ENCODE measurements around the gene TOLLIP.
"Not testable (repeated sequence)": the region's sequence is repeated elsewhere in the genome, so short reads cannot be mapped to it uniquely, and the experiment has no call there.

The TOLLIP gene

DNA sequence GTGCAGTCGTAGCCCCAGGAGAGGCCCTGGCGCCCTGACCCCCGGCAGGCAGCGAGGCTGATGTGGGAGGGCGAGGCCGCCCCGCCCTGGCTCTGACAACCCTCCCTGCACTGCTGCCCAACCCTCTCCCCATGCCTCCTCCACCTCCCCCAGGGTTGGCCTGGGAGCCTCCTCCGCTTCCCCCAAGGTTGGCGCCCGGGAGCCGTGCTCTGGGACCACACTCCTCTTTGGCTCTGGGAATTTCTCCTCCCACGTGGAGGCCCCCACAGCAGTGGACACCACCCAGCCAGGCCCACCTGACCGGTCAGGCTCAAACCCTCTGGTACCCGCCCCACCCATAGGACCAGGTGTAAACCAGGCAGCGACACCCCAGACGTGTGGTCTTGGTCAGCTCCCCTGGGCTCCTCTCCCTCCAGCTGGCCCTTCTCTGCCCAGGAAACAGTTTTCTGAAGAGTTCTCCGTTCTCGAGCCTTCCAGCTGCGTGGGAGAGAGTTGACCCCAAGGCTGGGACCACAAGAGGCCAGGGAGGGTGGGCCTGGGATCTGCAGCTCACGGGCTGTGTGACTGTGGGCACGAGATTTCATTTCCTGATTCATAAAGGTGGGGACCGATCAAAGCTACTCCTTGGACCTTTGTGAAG, 40.8 kb upstream of the TOLLIP start:
- H3K27me3 ChIP-seq (ENCODE audit: control insufficient read depth in 1 of 2, insufficient read depth in 2 of 2, low read length in 2 of 2) = peaks cover 0 to 5% of the 10 kb centered on the region in 2 donors
- H3K9ac ChIP-seq (ENCODE audit: low read length in 2 of 2) = no peak overlapping the region
- no peaks in the 10 kb centered on the region for H3K36me3 ChIP-seq (ENCODE audit: control insufficient read depth in 2 of 2, insufficient read depth in 2 of 2, low read length in 2 of 2)
- no peak overlapping the region for H3K4me3 ChIP-seq (ENCODE audit: low read length in 2 of 2)
- no peak overlapping the region for H3K27ac ChIP-seq (ENCODE audit: low read length)
- H3K4me1 ChIP-seq (ENCODE audit: control insufficient read depth, insufficient read depth, low read length) = no peaks in the 10 kb centered on the region
- no peaks in the 10 kb centered on the region for H3K9me3 ChIP-seq (ENCODE audit: control insufficient read depth in 2 of 2, low read length in 2 of 2)

DNA sequence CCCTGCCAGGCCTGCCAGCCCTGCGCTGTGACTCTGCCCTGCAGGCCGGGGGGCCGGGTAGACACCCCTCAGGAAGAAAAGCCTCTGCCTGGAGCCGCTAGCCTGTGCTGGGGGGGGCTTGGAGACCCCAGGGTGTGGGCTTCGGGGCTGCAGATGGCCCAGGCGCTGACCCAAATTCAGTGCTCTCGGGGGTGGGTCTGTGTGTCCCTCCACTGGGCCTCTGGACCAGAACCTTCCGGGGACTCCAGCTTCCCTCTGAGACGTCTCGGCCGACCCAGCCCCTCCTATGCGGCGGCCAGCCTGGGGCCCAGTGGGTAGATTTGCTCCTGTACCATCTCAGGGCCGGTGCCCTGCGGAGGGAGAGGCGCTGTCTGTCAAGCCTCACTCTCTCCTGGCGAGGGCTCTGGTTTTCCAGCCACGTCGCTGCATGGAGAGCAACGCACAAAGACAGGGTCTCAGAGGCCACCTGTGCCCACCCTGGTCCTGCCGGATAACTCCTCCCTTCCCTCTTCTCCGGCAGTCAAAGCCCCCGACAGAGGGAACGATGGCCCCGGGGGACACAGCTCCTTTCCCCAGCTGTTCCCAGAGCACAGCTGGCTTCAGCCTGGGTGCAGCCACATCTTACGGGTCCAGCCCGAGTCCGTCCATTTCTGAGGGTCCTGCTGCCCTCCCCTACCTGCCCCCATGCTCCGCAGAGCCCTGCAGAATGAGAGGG, 40.1 kb upstream of the TOLLIP start:
- Histone ChIP-seq H3K36me3 (ENCODE audit: control insufficient read depth in 2 of 2, insufficient read depth in 2 of 2, low read length in 2 of 2) (no peaks in the 10 kb centered on the region), H3K27ac (ENCODE audit: low read length) (no peak overlapping the region), H3K27me3 (ENCODE audit: control insufficient read depth in 1 of 2, insufficient read depth in 2 of 2, low read length in 2 of 2) (peaks cover 0 to 5% of the 10 kb centered on the region in 2 donors), H3K9ac (ENCODE audit: low read length in 2 of 2) (no peak overlapping the region), H3K9me3 (ENCODE audit: control insufficient read depth in 2 of 2, low read length in 2 of 2) (no peaks in the 10 kb centered on the region), H3K4me3 (ENCODE audit: low read length in 2 of 2) (no peak overlapping the region), H3K4me1 (ENCODE audit: control insufficient read depth, insufficient read depth, low read length) (no peaks in the 10 kb centered on the region)

DNA sequence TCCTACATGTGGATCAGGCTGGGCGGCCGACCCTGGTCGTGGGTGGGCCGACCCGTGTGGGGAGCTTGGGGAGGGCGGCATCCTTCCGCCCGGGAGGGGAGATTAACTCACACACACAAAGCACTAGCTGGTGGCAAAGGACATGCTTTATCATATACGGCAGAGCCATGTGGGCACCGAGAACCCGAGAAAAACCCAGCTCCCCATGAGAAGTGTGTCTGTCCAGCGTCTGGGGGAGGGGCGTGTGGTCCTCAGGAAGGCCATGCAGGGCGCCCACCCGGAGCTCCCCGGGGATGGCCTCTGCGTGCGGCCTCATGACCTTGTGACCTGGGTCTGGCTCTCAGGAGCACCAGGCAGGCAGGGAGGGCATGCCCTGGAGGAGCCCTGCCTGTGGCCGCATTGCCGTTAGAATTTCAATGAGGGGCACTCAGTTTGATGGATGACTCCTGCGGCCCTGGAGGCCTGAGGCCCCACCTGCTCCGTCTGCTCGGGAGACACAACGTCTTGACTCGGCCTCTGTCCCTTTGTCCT, 39.4 kb upstream of the TOLLIP start:
- Histone ChIP-seq H3K9ac (ENCODE audit: low read length in 2 of 2) (no peak overlapping the region), H3K27ac (ENCODE audit: low read length) (no peak overlapping the region), H3K27me3 (ENCODE audit: control insufficient read depth in 1 of 2, insufficient read depth in 2 of 2, low read length in 2 of 2) (peaks cover 0 to 5% of the 10 kb centered on the region in 2 donors), H3K4me3 (ENCODE audit: low read length in 2 of 2) (no peak overlapping the region), H3K36me3 (ENCODE audit: control insufficient read depth in 2 of 2, insufficient read depth in 2 of 2, low read length in 2 of 2) (no peaks in the 10 kb centered on the region), H3K4me1 (ENCODE audit: control insufficient read depth, insufficient read depth, low read length) (no peaks in the 10 kb centered on the region), H3K9me3 (ENCODE audit: control insufficient read depth in 2 of 2, low read length in 2 of 2) (no peaks in the 10 kb centered on the region)

DNA sequence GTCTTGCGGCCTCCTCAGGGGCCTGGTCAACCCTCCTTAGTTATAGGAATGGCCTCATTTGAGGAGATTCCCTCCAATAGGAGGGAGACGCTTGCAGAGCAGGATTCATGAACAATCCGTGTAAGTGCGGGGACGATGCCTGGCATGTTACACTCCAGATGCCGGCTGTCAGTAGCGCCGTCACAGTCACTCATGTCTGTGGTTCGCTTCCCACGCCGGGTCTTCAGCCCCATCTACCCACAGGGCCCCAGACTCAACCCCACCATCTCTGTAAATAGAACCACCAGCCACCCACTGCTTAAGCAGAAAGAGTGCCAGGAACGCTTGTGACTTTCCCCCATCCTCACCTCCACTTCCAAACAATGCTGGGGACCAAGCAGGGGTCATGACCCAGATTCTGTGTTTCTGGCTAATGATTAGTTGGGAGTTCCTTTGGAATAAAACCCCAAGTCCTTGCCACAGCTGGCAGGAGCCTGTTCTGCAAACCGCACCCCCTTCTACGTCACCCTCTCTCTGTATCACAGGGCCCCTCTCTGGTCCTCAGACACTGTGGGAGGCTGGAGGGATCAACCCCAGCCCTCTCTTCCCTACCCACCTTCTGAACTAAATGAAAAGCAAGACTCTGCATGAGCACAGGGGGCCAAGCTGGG, 38.8 kb upstream of the TOLLIP start:
- Histone ChIP-seq H3K36me3 (ENCODE audit: control insufficient read depth in 2 of 2, insufficient read depth in 2 of 2, low read length in 2 of 2) (no peaks in the 10 kb centered on the region), H3K27ac (ENCODE audit: low read length) (no peak overlapping the region)

DNA sequence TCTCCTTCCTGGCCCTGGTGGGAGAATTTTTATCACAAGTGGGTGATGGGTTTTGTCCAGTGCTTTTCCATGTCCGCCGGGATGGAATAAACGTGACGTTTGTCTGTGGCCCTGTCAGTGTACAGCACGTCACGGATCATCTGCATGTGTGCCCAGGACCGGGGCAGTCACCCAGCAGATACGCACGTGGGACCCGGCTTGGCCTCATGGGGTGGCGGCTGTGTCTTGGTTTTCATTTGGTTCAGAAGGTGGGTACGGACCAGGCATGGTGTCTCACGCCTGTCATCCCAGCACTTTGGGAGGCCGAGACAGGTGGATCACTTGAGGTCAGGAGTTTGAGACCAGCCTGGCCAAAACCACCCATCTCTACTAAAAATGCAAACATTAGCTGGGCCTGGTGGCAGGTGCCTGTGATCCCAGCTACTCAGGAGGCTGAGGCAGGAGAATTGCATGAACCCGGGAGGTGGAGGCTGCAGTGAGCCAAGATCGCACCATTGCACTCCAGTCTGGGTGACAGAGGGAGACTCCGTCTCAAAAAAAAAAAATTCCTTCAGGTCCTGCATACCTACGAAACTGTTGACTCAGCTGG, 38.1 kb upstream of the TOLLIP start:
- H3K27me3 ChIP-seq (ENCODE audit: control insufficient read depth in 1 of 2, insufficient read depth in 2 of 2, low read length in 2 of 2); H3K9ac ChIP-seq (ENCODE audit: low read length in 2 of 2): not testable (repeated sequence)

More for the DNA sequence above, 38.8 kb upstream of the TOLLIP start:
- Histone ChIP-seq H3K27me3 (ENCODE audit: control insufficient read depth in 1 of 2, insufficient read depth in 2 of 2, low read length in 2 of 2) (peaks cover 0 to 5% of the 10 kb centered on the region in 2 donors), H3K9ac (ENCODE audit: low read length in 2 of 2) (no peak overlapping the region), H3K4me3 (ENCODE audit: low read length in 2 of 2) (no peak overlapping the region), H3K9me3 (ENCODE audit: control insufficient read depth in 2 of 2, low read length in 2 of 2) (no peaks in the 10 kb centered on the region), H3K4me1 (ENCODE audit: control insufficient read depth, insufficient read depth, low read length) (no peaks in the 10 kb centered on the region)

DNA sequence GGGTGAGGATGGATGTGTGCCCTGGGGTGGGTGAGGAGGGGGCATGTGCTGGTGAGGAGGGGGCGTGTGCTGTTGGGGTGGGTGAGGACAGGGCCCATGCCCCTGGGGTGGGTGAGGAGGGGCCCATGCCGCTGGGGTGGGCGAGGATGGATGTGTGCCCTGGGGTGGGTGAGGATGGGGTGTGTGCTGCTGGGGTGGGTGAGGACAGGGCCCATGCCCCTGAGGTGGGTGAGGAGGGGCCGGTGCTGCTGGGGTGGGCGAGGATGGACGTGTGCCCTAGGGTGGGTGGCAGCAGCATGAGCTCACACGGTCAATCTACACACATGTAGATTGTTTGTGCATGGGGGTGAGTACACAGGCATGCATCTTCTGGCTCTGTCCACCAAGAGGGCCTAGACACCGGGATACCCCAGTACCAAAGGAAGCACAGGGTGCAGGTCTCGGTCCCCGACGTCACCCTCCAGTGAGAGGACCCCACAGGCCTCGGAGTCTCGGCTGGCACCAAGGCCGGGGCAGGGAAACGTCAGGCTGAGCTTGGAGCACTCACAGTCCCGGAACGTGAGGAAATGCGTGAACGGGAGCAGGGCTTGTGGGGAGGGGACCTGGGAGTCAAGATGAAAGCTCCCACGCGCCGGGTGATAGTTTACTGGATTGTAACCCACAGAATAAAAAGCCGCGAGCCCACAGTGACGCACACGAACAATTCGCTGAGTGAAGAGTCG, 37.4 kb upstream of the TOLLIP start:
- H3K9ac ChIP-seq (ENCODE audit: low read length in 2 of 2) = no peak overlapping the region
- no peaks in the 10 kb centered on the region for H3K9me3 ChIP-seq (ENCODE audit: control insufficient read depth in 2 of 2, low read length in 2 of 2)
- H3K27me3 ChIP-seq (ENCODE audit: control insufficient read depth in 1 of 2, insufficient read depth in 2 of 2, low read length in 2 of 2) = peaks cover 0 to 3% of the 10 kb centered on the region in 2 donors
- peaks cover 3% of the 10 kb centered on the region for H3K4me1 ChIP-seq (ENCODE audit: control insufficient read depth, insufficient read depth, low read length)
- H3K4me3 ChIP-seq (ENCODE audit: low read length in 2 of 2) = no peak overlapping the region
- no peaks in the 10 kb centered on the region for H3K36me3 ChIP-seq (ENCODE audit: control insufficient read depth in 2 of 2, insufficient read depth in 2 of 2, low read length in 2 of 2)
- no peak overlapping the region for H3K27ac ChIP-seq (ENCODE audit: low read length)

More for the DNA sequence above, 38.1 kb upstream of the TOLLIP start:
- not testable (repeated sequence) for H3K36me3 ChIP-seq (ENCODE audit: control insufficient read depth in 2 of 2, insufficient read depth in 2 of 2, low read length in 2 of 2); H3K27ac ChIP-seq (ENCODE audit: low read length); H3K4me3 ChIP-seq (ENCODE audit: low read length in 2 of 2); H3K9me3 ChIP-seq (ENCODE audit: control insufficient read depth in 2 of 2, low read length in 2 of 2); H3K4me1 ChIP-seq (ENCODE audit: control insufficient read depth, insufficient read depth, low read length)

DNA sequence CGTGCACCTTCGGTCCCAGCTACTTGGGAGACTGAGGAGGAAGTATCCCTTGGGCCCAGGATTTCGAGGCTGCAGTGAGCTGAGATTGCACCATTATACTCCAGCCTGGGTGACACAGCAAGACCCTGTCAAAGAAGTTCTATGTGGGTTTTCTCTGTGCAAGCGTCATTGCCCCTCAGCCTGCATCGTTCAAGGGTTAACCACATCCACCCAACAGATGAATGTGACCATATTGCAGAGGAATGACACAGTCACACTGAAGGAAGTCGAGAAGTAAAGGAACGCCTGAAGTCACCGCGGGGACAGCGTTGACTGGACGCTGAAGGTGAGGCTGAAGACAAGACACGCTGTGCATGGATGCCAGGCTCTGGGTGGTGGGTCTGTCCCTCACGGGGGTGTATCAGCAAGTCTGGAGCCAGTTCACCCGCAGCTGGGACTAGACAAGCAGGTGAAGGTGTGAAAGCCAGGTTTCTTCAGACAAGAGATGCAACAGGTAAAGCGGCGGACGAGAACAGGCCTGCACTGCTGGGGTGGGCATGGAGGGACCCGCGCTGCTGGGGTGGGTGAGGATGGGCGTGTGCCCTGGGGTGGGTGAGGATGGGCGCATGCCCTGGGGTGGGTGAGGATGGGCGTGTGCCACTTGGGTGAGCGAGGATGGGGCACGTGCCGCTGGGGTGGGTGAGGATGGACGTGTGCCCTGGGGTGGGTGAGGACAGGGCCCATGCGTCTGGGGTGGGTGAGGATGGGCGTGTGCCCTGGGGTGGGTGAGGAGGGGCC, 36.5 kb upstream of the TOLLIP start:
- peaks cover 4% of the 10 kb centered on the region for H3K4me1 ChIP-seq (ENCODE audit: control insufficient read depth, insufficient read depth, low read length)
- no peak overlapping the region for H3K27ac ChIP-seq (ENCODE audit: low read length)
- H3K9me3 ChIP-seq (ENCODE audit: control insufficient read depth in 2 of 2, low read length in 2 of 2) = no peaks in the 10 kb centered on the region
- H3K36me3 ChIP-seq (ENCODE audit: control insufficient read depth in 2 of 2, insufficient read depth in 2 of 2, low read length in 2 of 2) = no peaks in the 10 kb centered on the region
- no peak overlapping the region for H3K9ac ChIP-seq (ENCODE audit: low read length in 2 of 2)
- peaks cover 0 to 3% of the 10 kb centered on the region in 2 donors for H3K27me3 ChIP-seq (ENCODE audit: control insufficient read depth in 1 of 2, insufficient read depth in 2 of 2, low read length in 2 of 2)
- H3K4me3 ChIP-seq (ENCODE audit: low read length in 2 of 2) = no peak overlapping the region

DNA sequence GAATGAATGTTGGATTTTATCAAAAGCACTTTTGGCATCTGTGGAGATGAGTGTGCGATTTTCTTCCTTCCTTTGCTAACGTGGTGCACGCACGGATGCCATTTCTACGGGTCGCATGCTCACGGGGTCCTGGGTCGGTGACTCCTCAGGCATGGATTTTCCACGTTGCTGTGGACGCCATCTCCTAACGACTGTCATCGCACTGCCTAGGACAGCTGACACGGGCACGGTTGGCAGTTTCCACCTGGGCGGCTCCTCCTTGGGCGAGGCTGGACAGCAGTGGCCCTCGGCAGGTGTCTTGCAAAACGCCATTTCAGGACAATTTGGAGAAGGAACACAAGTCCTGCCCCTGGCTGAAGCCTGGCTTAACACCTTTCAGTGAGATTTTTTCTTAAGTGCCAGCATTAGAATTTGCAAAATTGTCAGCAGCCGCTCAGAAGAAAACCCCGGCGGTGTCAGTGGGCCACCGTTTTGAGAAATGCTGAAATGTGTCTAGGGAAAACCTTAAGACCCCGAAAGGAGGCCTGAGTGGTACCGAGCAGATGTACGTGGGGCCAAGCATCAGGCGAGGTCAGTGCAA, 34.7 kb upstream of the TOLLIP start:
- Histone ChIP-seq H3K9ac (ENCODE audit: low read length in 2 of 2) (no peak overlapping the region), H3K4me1 (ENCODE audit: control insufficient read depth, insufficient read depth, low read length) (peaks cover 4% of the 10 kb centered on the region), H3K4me3 (ENCODE audit: low read length in 2 of 2) (no peak overlapping the region), H3K27me3 (ENCODE audit: control insufficient read depth in 1 of 2, insufficient read depth in 2 of 2, low read length in 2 of 2) (no peaks in the 10 kb centered on the region), H3K9me3 (ENCODE audit: control insufficient read depth in 2 of 2, low read length in 2 of 2) (no peaks in the 10 kb centered on the region), H3K36me3 (ENCODE audit: control insufficient read depth in 2 of 2, insufficient read depth in 2 of 2, low read length in 2 of 2) (no peaks in the 10 kb centered on the region), H3K27ac (ENCODE audit: low read length) (no peak overlapping the region)

DNA sequence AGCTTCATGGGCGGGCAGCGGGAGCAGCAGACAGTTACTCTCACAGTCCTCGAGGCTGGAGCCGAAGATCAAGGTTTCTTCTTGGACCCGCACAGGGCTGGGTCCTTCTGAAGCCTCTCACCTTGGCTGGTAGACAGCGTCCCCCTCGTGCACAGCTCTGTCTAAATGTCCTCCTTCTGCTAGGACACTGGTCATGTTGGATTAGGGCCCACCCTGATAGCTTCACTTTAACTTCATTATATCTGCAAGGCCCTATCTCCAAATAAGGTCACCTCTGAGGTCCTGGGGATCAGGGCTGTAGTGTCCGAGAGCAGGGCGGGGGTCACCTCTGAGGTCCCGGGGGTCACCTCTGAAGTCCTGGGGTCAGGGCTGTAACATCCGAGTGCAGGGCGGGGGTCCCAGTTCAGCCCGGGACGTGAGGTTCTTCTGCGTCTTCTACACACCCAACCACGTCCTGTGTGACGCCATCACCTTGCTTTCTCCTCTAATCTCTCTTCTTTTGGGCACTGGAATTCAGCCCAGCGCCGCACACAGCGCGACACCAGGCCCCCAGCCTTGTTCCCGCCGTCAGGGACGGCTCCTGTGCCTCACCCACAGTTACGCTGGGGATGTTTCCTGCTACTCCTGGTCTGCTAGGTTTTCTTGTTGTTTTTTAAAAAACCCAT, 34.1 kb upstream of the TOLLIP start:
- Histone ChIP-seq H3K4me3 (ENCODE audit: low read length in 2 of 2) (no peak overlapping the region), H3K4me1 (ENCODE audit: control insufficient read depth, insufficient read depth, low read length) (peaks cover 4% of the 10 kb centered on the region), H3K27me3 (ENCODE audit: control insufficient read depth in 1 of 2, insufficient read depth in 2 of 2, low read length in 2 of 2) (no peaks in the 10 kb centered on the region), H3K9ac (ENCODE audit: low read length in 2 of 2) (no peak overlapping the region), H3K9me3 (ENCODE audit: control insufficient read depth in 2 of 2, low read length in 2 of 2) (no peaks in the 10 kb centered on the region), H3K36me3 (ENCODE audit: control insufficient read depth in 2 of 2, insufficient read depth in 2 of 2, low read length in 2 of 2) (no peaks in the 10 kb centered on the region), H3K27ac (ENCODE audit: low read length) (no peak overlapping the region)
